HCT116 (cell line): ENCODE measurements around the gene VMAC. TPM values are rescaled to one million over a fixed set of nuclear protein-coding genes. Genes with fewer than 3 reads are reported as not detected.

ENCODE experiments used
- ATAC-seq: fragments of 200-7000 bp; cut with Tn5 transposase; 2 replicates; pipeline ENCODE4 v1.9.1; 2020; ENCODE audit warnings: mild to moderate bottlenecking, moderate library complexity
- BruUV-seq: library from RNA; stranded (reverse); fragments of 400-500 nt; replicated peaks from 2 replicates; lab custom pipeline; 2021; lab: Mats Ljungman, UMichigan
- CTCF ChIA-PET: fragments of 300-600 bp; sonication (Branson Sonifier 250); formaldehyde crosslinking; loops from one replicate; lab custom pipeline; 2021; ENCODE audit warnings: antibody characterized with exemption; lab: Charles Lee
- POLR2A ChIA-PET: fragments of 300-600, 350-600 bp; sonication (Branson Sonifier 250); formaldehyde crosslinking; loops from one replicate; lab custom pipeline; 2021; ENCODE audit warnings: antibody characterized with exemption; lab: Charles Lee
- RAD21 ChIA-PET, 2 experiments: fragments of 300-600 bp; sonication (Branson Sonifier 250); formaldehyde crosslinking; loops; one replicate each; lab custom pipeline; 2023; ENCODE audit warnings: low total read pairs in 2 of 2; ENCODE audit not compliant: uncharacterized antibody in 2 of 2, unreplicated experiment in 2 of 2, low non-redundant PET in 1 of 2; lab: Charles Lee
- DNase-seq: peaks from one replicate; pipeline ENCODE4 v3.0.0-alpha.2; 2010; ENCODE audit warnings: low read depth, low spot score
- H2AFZ ChIP-seq: fragments of 200-600 bp; shearing (Covaris generic), sonication (generic); 2 replicates; pipeline ENCODE4 v1.6.1; 2017; ENCODE audit warnings: low read depth, mixed run types, mixed read lengths, antibody characterized with exemption, low read length; ENCODE audit not compliant: poor library complexity, severe bottlenecking
- H3K27ac ChIP-seq: 2 replicates; pipeline ENCODE4 v1.5.1; 2012; ENCODE audit warnings: low read depth, low read length
- H3K27me3 ChIP-seq: fragments of 200-600 bp; sonication (generic); 2 replicates; pipeline ENCODE4 v1.6.1; 2016; ENCODE audit warnings: mixed run types, low read length, mixed read lengths; ENCODE audit not compliant: insufficient read depth
- H3K36me3 ChIP-seq, 2 experiments: fragments of 200-500 bp in 1 of 2; fragments of 200-600 bp in 1 of 2; sonication (Bioruptor generic) in 1 of 2; sonication (generic) in 1 of 2; 2 replicates each; pipeline versions ENCODE4 v1.5.1 to v1.6.1; 2014 to 2016; ENCODE audit warnings: low read length in 2 of 2, inconsistent platforms in 1 of 2, mixed read lengths in 1 of 2, mixed run types in 1 of 2; ENCODE audit not compliant: insufficient read depth in 2 of 2, control insufficient read depth in 1 of 2
- H3K4me1 ChIP-seq, 2 experiments: fragments of 200-600 bp in 1 of 2; sonication (generic) in 1 of 2; 2 replicates each; pipeline versions ENCODE4 v1.5.1 to v1.6.1; 2012 to 2017; ENCODE audit warnings: low read length in 2 of 2, inconsistent platforms in 1 of 2, mild to moderate bottlenecking in 1 of 2, mixed read lengths in 1 of 2, mixed run types in 1 of 2, moderate library complexity in 1 of 2; ENCODE audit not compliant: insufficient read depth in 2 of 2, control insufficient read depth in 1 of 2
- H3K4me2 ChIP-seq: fragments of 200-600 bp; sonication (generic); 2 replicates; pipeline ENCODE4 v1.6.1; 2017; ENCODE audit warnings: mixed run types, low read length, mixed read lengths
- H3K4me3 ChIP-seq, 2 experiments: fragments of 200-600 bp in 1 of 2; sonication (generic) in 1 of 2; replicated peaks in 1 of 2; 2 replicates each; pipeline ENCODE4 v1.5.1; 2011 to 2016; ENCODE audit warnings: low read length in 2 of 2, control low read depth in 1 of 2, low read depth in 1 of 2, mild to moderate bottlenecking in 1 of 2, mixed read lengths in 1 of 2, mixed run types in 1 of 2
- H3K79me2 ChIP-seq: fragments of 200-600 bp; sonication (generic); 2 replicates; pipeline ENCODE4 v1.6.1; 2017; ENCODE audit warnings: mild to moderate bottlenecking, mixed run types, low read length, moderate library complexity, mixed read lengths; ENCODE audit not compliant: insufficient read depth
- H3K9ac ChIP-seq: fragments of 200-600 bp; sonication (generic); 2 replicates; pipeline ENCODE4 v1.6.1; 2016; ENCODE audit warnings: low read length, mixed read lengths
- H3K9me2 ChIP-seq: fragments of 200-600 bp; sonication (generic), shearing (Covaris generic); 2 replicates; pipeline ENCODE4 v1.6.1; 2017; ENCODE audit warnings: mixed run types, mild to moderate bottlenecking, moderate library complexity; ENCODE audit not compliant: insufficient read depth
- H3K9me3 ChIP-seq, 2 experiments: fragments of 200-500 bp in 1 of 2; fragments of 200-600 bp in 1 of 2; sonication (Bioruptor generic) in 1 of 2; sonication (generic) in 1 of 2; 2 replicates each; pipeline ENCODE4 v1.6.1; 2014 to 2017; ENCODE audit warnings: low read length in 2 of 2, mixed read lengths in 2 of 2, inconsistent platforms in 1 of 2, low read depth in 1 of 2, mild to moderate bottlenecking in 1 of 2, mixed run types in 1 of 2, moderate library complexity in 1 of 2; ENCODE audit not compliant: control insufficient read depth in 1 of 2, insufficient read depth in 1 of 2
- H4K20me1 ChIP-seq: fragments of 200-600 bp; sonication (generic), shearing (Covaris generic); 2 replicates; pipeline ENCODE4 v1.6.1; 2017; ENCODE audit warnings: mixed run types, mild to moderate bottlenecking, moderate library complexity; ENCODE audit not compliant: insufficient read depth
- ATF3 ChIP-seq: IDR thresholded peaks from 2 replicates; pipeline ENCODE4 v1.6.1; 2012
- CBX3 ChIP-seq: IDR thresholded peaks from 2 replicates; pipeline ENCODE4 v1.6.1; 2012; ENCODE audit warnings: low read depth
- CEBPB ChIP-seq: IDR thresholded peaks from 2 replicates; pipeline ENCODE4 v1.6.1; 2012; ENCODE audit warnings: low read depth
- CTCF ChIP-seq, 3 experiments: fragments of 200-600 bp in 1 of 3; sonication (generic) in 1 of 3; IDR thresholded peaks in 2 of 3; conservative IDR thresholded peaks in 1 of 3; 2 replicates each; pipeline ENCODE4 v1.5.1; 2012 to 2017; ENCODE audit warnings: low read depth in 2 of 3, low read length in 2 of 3, antibody characterized with exemption in 1 of 3, borderline replicate concordance in 1 of 3, control low read depth in 1 of 3, mild to moderate bottlenecking in 1 of 3, mixed read lengths in 1 of 3, mixed run types in 1 of 3, moderate library complexity in 1 of 3; ENCODE audit not compliant: insufficient read depth in 1 of 3
- EGR1 ChIP-seq: IDR thresholded peaks from 2 replicates; pipeline ENCODE4 v1.6.1; 2012; ENCODE audit warnings: low read depth
- ELF1 ChIP-seq: IDR thresholded peaks from 2 replicates; pipeline ENCODE4 v1.6.1; 2012; ENCODE audit warnings: low read depth, borderline replicate concordance
- EZH2 ChIP-seq: fragments of 200-600 bp; sonication (generic); IDR thresholded peaks from 2 replicates; pipeline ENCODE4 v1.6.1; 2017; ENCODE audit warnings: antibody characterized with exemption, mixed run types
- EZH2phosphoT487 ChIP-seq: fragments of 200-600 bp; IDR thresholded peaks from 2 replicates; pipeline ENCODE4 v1.6.1; 2018; ENCODE audit warnings: antibody characterized with exemption, borderline replicate concordance
- JUND ChIP-seq: IDR thresholded peaks from 2 replicates; pipeline ENCODE4 v1.6.1; 2012
- MAX ChIP-seq: IDR thresholded peaks from 2 replicates; pipeline ENCODE4 v1.6.1; 2012
- REST ChIP-seq: IDR thresholded peaks from 2 replicates; pipeline ENCODE4 v1.6.1; 2012; ENCODE audit warnings: low read depth
- SIN3A ChIP-seq: IDR thresholded peaks from 2 replicates; pipeline ENCODE4 v1.6.1; 2012; ENCODE audit warnings: low read depth
- SP1 ChIP-seq: IDR thresholded peaks from 2 replicates; pipeline ENCODE4 v1.6.1; 2012; ENCODE audit warnings: low read depth
- TCF7L2 ChIP-seq: IDR thresholded peaks from 2 replicates; pipeline ENCODE4 v1.7.0; 2011; ENCODE audit warnings: borderline replicate concordance, inconsistent platforms; ENCODE audit not compliant: insufficient read depth, insufficient read length; ENCODE audit errors: extremely low read depth
- YY1 ChIP-seq: IDR thresholded peaks from 2 replicates; pipeline ENCODE4 v1.6.1; 2011; ENCODE audit warnings: low read length, low read depth, moderate library complexity, mild to moderate bottlenecking; ENCODE audit not compliant: insufficient replicate concordance; ENCODE audit errors: extremely low read depth
- ZBTB33 ChIP-seq: IDR thresholded peaks from 2 replicates; pipeline ENCODE4 v1.6.1; 2011; ENCODE audit warnings: mild to moderate bottlenecking, low read length, moderate library complexity; ENCODE audit not compliant: insufficient replicate concordance; ENCODE audit errors: extremely low read depth
- ZFX ChIP-seq: fragments of 450-650 bp; IDR thresholded peaks from 2 replicates; pipeline ENCODE4 v1.6.1; 2017
- ZNF274 ChIP-seq: fragments of 200-500 bp; sonication (Bioruptor generic); IDR thresholded peaks from 2 replicates; pipeline ENCODE4 v1.6.1; 2014; ENCODE audit warnings: mild to moderate bottlenecking, low read depth, low read length, inconsistent platforms
- intact Hi-C: fragments of 100-400 bp; cut with micrococcal nuclease; formaldehyde crosslinking; loops from 2 replicates; pipeline ENCODE4 v1.10.0; 2022
- total RNA-seq: library from RNA; stranded (reverse); gene quantifications from one replicate; pipeline ENCODE4 v1.2.1, GENCODE V29; 2021; ENCODE audit not compliant: unreplicated experiment

The VMAC gene
- total RNA-seq, 1 experiment from 2014 or later, result 2.1 TPM

- Histone ChIP-seq H3K4me1 (peaks cover 5 to 8% of the 10 kb centered on the region in 2 experiments), H4K20me1 (no peaks in the 10 kb centered on the region), H3K9ac (no peak overlapping the region), H3K27ac (no peak overlapping the region), H3K27me3 (no peaks in the 10 kb centered on the region), H3K4me3 (no peak overlapping the region), H3K9me2 (no peaks in the 10 kb centered on the region), H3K4me2 (no peak overlapping the region), H3K79me2 (no peaks in the 10 kb centered on the region), H3K9me3 (no peaks in the 10 kb centered on the region), H2AFZ (no peak overlapping the region), H3K36me3 (no peaks in the 10 kb centered on the region)
- ChIA-PET POLR2A (no interaction called here), RAD21 (interaction anchor here in 1 of 2 experiments (0.7 kb wide), 1 partner anchor 53 kb away, joined by 6 read pairs; no protein-coding TSS in a partner anchor), CTCF (interaction anchor here (4.5 kb wide), 1 partner anchor 78 kb away, joined by 15 read pairs; the partner anchor contains the start of gene NRTN)
- TF ChIP-seq TCF7L2, result no peak
- no peak for TF ChIP-seq ZNF274
- TF ChIP-seq ZBTB33, result no peak
- TF ChIP-seq ATF3, result no peak
- no peak for TF ChIP-seq ELF1
- TF ChIP-seq EGR1, result no peak
- no peak for TF ChIP-seq SP1
- no peak for TF ChIP-seq ZFX
- TF ChIP-seq EZH2phosphoT487, result no peak
- no peak for TF ChIP-seq EZH2
- TF ChIP-seq REST, result no peak
- no peak for TF ChIP-seq CTCF (IDR thresholded peaks at IDR 0.05 in 2 of 3, conservative IDR thresholded peaks at IDR 0.05 in 1 of 3; ENCODE audit: borderline replicate concordance in 1 of 3, insufficient read depth in 1 of 3, low read depth in 2 of 3, low read length in 2 of 3)
- TF ChIP-seq CBX3, result no peak
- TF ChIP-seq MAX, result no peak
- TF ChIP-seq CEBPB, result no peak
- TF ChIP-seq SIN3A, result no peak
- TF ChIP-seq JUND, result no peak
- TF ChIP-seq YY1, result no peak
- BruUV-seq, result no TSS peak
- DNase-seq, result no peak
- intact Hi-C loops, result no loop called here
- ATAC-seq, result no peak
Observed at GRCh38 chr19:5881543-5882299, 23.0 kb upstream of the VMAC start.
